ENCODE data around the gene SAMD7. TPM values are rescaled to one million over a fixed set of nuclear protein-coding genes. Genes with fewer than 3 reads are reported as not detected.

The SAMD7 gene
- total and polyA plus RNA-seq, 9 of the 15 experiments (the other 6 are each of a cell fraction or from before 2014, with no cell fraction given) = not detected

GRCh38 chr3:169966951-169967915 is 55.9 kb downstream of the SAMD7 start (continued):
- TF ChIP-seq MLLT1 (IDR thresholded peaks at IDR 0.05) (0 out of 4 replicates have a peak, but pooled peaks of 1 of the 2 experiments have one; percentile 6), POLR2G (IDR thresholded peaks at IDR 0.05; ENCODE audit: low read depth, low read length) (peak; percentile 68), CREM (IDR thresholded peaks at IDR 0.05; ENCODE audit: low read depth) (0 out of 2 replicates have a peak, but pooled peaks have one; percentile 1), FOXK2 (conservative IDR thresholded peaks at IDR 0.05 in 1 of 2, IDR thresholded peaks at IDR 0.05 in 1 of 2; ENCODE audit: low read depth in 2 of 2) (peak; percentile 58 to 60; a peak in 2 of 4 replicates), ZKSCAN1 (IDR thresholded peaks at IDR 0.05; ENCODE audit: low read depth, low read length) (peak; percentile 1; the same call in 1 of the 2 replicates), NCOA6 (IDR thresholded peaks at IDR 0.05) (0 out of 2 replicates have a peak, but pooled peaks have one; percentile 29), STAG1 (CRISPR knock-in tag; IDR thresholded peaks at IDR 0.05; ENCODE audit: borderline replicate concordance) (no peak), ZNF740 (CRISPR knock-in tag; IDR thresholded peaks at IDR 0.05) (peak; percentile 94), ZNF740 (tag; IDR thresholded peaks at IDR 0.05) (no peak; a peak in 2 of 4 replicates), USF2 (CRISPR knock-in tag; IDR thresholded peaks at IDR 0.05) (0 out of 2 replicates have a peak, but pooled peaks have one; percentile 27), NFRKB (IDR thresholded peaks at IDR 0.05; ENCODE audit: low read depth) (peak; percentile 71; the same call in 1 of the 2 replicates), CHD1 (IDR thresholded peaks at IDR 0.05; ENCODE audit: low read length) (peak; percentile 86), VEZF1 (CRISPR knock-in tag; IDR thresholded peaks at IDR 0.05) (peak; percentile 73), RBM22 (IDR thresholded peaks at IDR 0.05; ENCODE audit: low read depth, low read length, poor library complexity, severe bottlenecking) (peak; percentile 4), POLR2A (conservative IDR thresholded peaks at IDR 0.05) (peak; percentile 64; the same call in 1 of the 2 replicates), GABPA (tag; conservative IDR thresholded peaks at IDR 0.05; ENCODE audit: low read depth) (peak; percentile 35; the same call in 1 of the 2 replicates), PCBP1 (IDR thresholded peaks at IDR 0.05; ENCODE audit: low read depth, low read length, poor library complexity, severe bottlenecking) (peak; percentile 95)

All from K562 (cell line).